Measurements from ENCODE around the gene ZNF430. TPM values are rescaled to one million over a fixed set of nuclear protein-coding genes. Genes with fewer than 3 reads are reported as not detected.

ZNF430 gene
- total and polyA plus RNA-seq, 8 donors: 2.1 to 9.1 (median 5.1) TPM

Other genes with a start within 250 kb of the ZNF430 start
- 1 to 10 TPM; 2.2 to 4.5 (median 2.9) TPM for gene ZNF66, start 244.4 kb upstream of the ZNF430 start, total RNA-seq
- gene ZNF66, start 244.4 kb upstream of the ZNF430 start, polyA plus RNA-seq: 1 to 10 TPM; 1.4 to 2.7 TPM
- gene ZNF85, start 97.4 kb upstream of the ZNF430 start, total RNA-seq: 1 to 10 TPM; 3.8 to 7.8 (median 5.9) TPM
- gene ZNF85, start 97.4 kb upstream of the ZNF430 start, polyA plus RNA-seq: 1 to 10 TPM; 6.9 to 7.3 TPM
- gene ZNF714, start 61.5 kb downstream of the ZNF430 start, total RNA-seq: 1 to 10 TPM; 2.7 to 6.3 (median 3.3) TPM
- gene ZNF714, start 61.5 kb downstream of the ZNF430 start, polyA plus RNA-seq: 1 to 10 TPM; 1.2 to 1.6 TPM
- gene ZNF431, start 121.4 kb downstream of the ZNF430 start, total RNA-seq: 10 to 100 TPM in 1 of 6 donors, 1 to 10 TPM in 5; 3.6 to 11.3 (median 7.2) TPM
- 10 to 100 TPM; 10.4 to 16.1 TPM for gene ZNF431, start 121.4 kb downstream of the ZNF430 start, polyA plus RNA-seq